ENCODE measurements around the gene CCDC90B. TPM values are rescaled to one million over a fixed set of nuclear protein-coding genes. Genes with fewer than 3 reads are reported as not detected.

The CCDC90B gene
- total and polyA plus RNA-seq, 2 of the 13 experiments (the other 11 are each of a cell fraction or from before 2014, with no cell fraction given): 17.1 to 46.1 TPM

DNA sequence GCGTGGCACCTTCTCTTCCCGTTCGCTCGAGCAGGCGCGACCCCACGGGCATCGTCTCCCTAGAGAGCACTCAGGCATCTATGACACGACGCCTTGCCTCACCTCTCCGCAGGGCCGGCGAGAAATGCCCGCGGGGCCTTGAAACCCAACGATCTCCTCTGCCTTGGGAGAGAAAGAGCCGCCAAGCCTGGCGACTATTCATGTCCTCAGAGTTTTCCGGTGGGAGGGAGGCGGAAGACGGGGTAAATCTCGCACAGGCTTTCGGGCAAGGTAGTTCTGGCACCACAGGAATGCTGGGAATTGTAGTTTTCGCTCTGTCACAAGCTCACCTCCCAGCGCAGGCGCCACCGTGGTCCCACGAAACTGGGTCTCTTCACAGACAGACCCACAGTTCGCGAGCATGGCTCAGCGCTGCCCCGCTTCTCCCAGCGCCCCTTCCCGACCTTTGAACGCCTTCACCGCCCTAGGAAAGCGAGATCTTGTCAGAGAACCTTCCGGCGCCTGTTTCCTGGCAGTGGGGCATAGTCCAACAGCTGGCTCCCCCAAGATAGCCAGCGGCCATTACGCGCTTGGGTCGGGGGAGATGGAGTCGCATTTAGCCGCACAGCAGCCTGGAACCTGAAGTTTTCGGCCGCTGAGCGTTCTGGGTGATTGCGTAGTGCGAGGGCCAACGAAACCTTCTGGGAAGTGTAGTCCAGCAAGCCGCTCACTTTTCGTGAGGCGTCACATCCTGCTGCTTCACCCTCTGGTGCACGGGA, at the start of gene CCDC90B (continued):
- TF ChIP-seq, protein P1, sequence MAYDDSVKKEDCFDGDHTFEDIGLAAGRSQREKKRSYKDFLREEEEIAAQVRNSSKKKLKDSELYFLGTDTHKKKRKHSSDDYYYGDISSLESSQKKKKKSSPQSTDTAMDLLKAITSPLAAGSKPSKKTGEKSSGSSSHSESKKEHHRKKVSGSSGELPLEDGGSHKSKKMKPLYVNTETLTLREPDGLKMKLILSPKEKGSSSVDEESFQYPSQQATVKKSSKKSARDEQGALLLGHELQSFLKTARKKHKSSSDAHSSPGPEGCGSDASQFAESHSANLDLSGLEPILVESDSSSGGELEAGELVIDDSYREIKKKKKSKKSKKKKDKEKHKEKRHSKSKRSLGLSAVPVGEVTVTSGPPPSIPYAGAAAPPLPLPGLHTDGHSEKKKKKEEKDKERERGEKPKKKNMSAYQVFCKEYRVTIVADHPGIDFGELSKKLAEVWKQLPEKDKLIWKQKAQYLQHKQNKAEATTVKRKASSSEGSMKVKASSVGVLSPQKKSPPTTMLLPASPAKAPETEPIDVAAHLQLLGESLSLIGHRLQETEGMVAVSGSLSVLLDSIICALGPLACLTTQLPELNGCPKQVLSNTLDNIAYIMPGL (CRISPR knock-in tag; IDR thresholded peaks at IDR 0.05; ENCODE audit: borderline replicate concordance in 1 of 2, low read depth in 1 of 2): peak; percentile 54 to 84; a peak in 3 of 4 replicates
- TF ChIP-seq MTA1 (CRISPR knock-in tag; IDR thresholded peaks at IDR 0.05; ENCODE audit: borderline replicate concordance) (peak; percentile 55; the same call in 1 of the 2 replicates), HIVEP1 (CRISPR knock-in tag; IDR thresholded peaks at IDR 0.05) (no peak), ZNF589 (CRISPR knock-in tag; conservative IDR thresholded peaks at IDR 0.05) (peak; percentile 69; the same call in 1 of the 2 replicates)
- TF ChIP-seq, protein P2, sequence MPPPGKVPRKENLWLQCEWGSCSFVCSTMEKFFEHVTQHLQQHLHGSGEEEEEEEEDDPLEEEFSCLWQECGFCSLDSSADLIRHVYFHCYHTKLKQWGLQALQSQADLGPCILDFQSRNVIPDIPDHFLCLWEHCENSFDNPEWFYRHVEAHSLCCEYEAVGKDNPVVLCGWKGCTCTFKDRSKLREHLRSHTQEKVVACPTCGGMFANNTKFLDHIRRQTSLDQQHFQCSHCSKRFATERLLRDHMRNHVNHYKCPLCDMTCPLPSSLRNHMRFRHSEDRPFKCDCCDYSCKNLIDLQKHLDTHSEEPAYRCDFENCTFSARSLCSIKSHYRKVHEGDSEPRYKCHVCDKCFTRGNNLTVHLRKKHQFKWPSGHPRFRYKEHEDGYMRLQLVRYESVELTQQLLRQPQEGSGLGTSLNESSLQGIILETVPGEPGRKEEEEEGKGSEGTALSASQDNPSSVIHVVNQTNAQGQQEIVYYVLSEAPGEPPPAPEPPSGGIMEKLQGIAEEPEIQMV (CRISPR knock-in tag; IDR thresholded peaks at IDR 0.05; ENCODE audit: low read depth): no peak
- TF ChIP-seq, protein P3, sequence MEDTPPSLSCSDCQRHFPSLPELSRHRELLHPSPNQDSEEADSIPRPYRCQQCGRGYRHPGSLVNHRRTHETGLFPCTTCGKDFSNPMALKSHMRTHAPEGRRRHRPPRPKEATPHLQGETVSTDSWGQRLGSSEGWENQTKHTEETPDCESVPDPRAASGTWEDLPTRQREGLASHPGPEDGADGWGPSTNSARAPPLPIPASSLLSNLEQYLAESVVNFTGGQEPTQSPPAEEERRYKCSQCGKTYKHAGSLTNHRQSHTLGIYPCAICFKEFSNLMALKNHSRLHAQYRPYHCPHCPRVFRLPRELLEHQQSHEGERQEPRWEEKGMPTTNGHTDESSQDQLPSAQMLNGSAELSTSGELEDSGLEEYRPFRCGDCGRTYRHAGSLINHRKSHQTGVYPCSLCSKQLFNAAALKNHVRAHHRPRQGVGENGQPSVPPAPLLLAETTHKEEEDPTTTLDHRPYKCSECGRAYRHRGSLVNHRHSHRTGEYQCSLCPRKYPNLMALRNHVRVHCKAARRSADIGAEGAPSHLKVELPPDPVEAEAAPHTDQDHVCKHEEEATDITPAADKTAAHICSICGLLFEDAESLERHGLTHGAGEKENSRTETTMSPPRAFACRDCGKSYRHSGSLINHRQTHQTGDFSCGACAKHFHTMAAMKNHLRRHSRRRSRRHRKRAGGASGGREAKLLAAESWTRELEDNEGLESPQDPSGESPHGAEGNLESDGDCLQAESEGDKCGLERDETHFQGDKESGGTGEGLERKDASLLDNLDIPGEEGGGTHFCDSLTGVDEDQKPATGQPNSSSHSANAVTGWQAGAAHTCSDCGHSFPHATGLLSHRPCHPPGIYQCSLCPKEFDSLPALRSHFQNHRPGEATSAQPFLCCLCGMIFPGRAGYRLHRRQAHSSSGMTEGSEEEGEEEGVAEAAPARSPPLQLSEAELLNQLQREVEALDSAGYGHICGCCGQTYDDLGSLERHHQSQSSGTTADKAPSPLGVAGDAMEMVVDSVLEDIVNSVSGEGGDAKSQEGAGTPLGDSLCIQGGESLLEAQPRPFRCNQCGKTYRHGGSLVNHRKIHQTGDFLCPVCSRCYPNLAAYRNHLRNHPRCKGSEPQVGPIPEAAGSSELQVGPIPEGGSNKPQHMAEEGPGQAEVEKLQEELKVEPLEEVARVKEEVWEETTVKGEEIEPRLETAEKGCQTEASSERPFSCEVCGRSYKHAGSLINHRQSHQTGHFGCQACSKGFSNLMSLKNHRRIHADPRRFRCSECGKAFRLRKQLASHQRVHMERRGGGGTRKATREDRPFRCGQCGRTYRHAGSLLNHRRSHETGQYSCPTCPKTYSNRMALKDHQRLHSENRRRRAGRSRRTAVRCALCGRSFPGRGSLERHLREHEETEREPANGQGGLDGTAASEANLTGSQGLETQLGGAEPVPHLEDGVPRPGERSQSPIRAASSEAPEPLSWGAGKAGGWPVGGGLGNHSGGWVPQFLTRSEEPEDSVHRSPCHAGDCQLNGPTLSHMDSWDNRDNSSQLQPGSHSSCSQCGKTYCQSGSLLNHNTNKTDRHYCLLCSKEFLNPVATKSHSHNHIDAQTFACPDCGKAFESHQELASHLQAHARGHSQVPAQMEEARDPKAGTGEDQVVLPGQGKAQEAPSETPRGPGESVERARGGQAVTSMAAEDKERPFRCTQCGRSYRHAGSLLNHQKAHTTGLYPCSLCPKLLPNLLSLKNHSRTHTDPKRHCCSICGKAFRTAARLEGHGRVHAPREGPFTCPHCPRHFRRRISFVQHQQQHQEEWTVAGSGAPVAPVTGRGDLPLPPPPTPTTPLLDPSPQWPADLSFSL (CRISPR knock-in tag; IDR thresholded peaks at IDR 0.05): no peak
- TF ChIP-seq, protein P4, sequence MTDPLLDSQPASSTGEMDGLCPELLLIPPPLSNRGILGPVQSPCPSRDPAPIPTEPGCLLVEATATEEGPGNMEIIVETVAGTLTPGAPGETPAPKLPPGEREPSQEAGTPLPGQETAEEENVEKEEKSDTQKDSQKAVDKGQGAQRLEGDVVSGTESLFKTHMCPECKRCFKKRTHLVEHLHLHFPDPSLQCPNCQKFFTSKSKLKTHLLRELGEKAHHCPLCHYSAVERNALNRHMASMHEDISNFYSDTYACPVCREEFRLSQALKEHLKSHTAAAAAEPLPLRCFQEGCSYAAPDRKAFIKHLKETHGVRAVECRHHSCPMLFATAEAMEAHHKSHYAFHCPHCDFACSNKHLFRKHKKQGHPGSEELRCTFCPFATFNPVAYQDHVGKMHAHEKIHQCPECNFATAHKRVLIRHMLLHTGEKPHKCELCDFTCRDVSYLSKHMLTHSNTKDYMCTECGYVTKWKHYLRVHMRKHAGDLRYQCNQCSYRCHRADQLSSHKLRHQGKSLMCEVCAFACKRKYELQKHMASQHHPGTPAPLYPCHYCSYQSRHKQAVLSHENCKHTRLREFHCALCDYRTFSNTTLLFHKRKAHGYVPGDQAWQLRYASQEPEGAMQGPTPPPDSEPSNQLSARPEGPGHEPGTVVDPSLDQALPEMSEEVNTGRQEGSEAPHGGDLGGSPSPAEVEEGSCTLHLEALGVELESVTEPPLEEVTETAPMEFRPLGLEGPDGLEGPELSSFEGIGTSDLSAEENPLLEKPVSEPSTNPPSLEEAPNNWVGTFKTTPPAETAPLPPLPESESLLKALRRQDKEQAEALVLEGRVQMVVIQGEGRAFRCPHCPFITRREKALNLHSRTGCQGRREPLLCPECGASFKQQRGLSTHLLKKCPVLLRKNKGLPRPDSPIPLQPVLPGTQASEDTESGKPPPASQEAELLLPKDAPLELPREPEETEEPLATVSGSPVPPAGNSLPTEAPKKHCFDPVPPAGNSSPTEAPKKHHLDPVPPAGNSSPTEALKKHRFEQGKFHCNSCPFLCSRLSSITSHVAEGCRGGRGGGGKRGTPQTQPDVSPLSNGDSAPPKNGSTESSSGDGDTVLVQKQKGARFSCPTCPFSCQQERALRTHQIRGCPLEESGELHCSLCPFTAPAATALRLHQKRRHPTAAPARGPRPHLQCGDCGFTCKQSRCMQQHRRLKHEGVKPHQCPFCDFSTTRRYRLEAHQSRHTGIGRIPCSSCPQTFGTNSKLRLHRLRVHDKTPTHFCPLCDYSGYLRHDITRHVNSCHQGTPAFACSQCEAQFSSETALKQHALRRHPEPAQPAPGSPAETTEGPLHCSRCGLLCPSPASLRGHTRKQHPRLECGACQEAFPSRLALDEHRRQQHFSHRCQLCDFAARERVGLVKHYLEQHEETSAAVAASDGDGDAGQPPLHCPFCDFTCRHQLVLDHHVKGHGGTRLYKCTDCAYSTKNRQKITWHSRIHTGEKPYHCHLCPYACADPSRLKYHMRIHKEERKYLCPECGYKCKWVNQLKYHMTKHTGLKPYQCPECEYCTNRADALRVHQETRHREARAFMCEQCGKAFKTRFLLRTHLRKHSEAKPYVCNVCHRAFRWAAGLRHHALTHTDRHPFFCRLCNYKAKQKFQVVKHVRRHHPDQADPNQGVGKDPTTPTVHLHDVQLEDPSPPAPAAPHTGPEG (CRISPR knock-in tag; IDR thresholded peaks at IDR 0.05): peak; percentile 48; the same call in 1 of the 2 replicates
- TF ChIP-seq, protein P5, sequence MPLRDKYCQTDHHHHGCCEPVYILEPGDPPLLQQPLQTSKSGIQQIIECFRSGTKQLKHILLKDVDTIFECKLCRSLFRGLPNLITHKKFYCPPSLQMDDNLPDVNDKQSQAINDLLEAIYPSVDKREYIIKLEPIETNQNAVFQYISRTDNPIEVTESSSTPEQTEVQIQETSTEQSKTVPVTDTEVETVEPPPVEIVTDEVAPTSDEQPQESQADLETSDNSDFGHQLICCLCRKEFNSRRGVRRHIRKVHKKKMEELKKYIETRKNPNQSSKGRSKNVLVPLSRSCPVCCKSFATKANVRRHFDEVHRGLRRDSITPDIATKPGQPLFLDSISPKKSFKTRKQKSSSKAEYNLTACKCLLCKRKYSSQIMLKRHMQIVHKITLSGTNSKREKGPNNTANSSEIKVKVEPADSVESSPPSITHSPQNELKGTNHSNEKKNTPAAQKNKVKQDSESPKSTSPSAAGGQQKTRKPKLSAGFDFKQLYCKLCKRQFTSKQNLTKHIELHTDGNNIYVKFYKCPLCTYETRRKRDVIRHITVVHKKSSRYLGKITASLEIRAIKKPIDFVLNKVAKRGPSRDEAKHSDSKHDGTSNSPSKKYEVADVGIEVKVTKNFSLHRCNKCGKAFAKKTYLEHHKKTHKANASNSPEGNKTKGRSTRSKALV (CRISPR knock-in tag; IDR thresholded peaks at IDR 0.05): peak; percentile 11; the same call in 1 of the 2 replicates

All from HepG2 (cell line).